ENCODE results near the gene GMDS. TPM values are rescaled to one million over a fixed set of nuclear protein-coding genes. Genes with fewer than 3 reads are reported as not detected.

GMDS gene
- total and polyA plus RNA-seq, 2 of the 4 experiments (the other 2 are of a cell fraction), result 7.3 to 21.9 TPM

GRCh38 chr6:2179950-2180349 is 65.5 kb downstream of the GMDS start:
- no peak overlapping the region for H3K18ac ChIP-seq (ENCODE audit: low read depth, low read length)
- H2BK120ac ChIP-seq (ENCODE audit: low read depth, low read length), result no peak overlapping the region
- no peaks in the 10 kb centered on the region for H3K27me3 ChIP-seq (ENCODE audit: control insufficient read depth, insufficient read depth, low read length)
- H3K4me1 ChIP-seq (ENCODE audit: control insufficient read depth, insufficient read depth, low read length), result peaks cover 4% of the 10 kb centered on the region
- ChIA-PET CTCF (no interaction called here), POLR2A (ENCODE audit: unreplicated experiment) (no interaction called here)
- H3K4me3 ChIP-seq (ENCODE audit: insufficient read depth, low read depth, low read length), result no peak overlapping the region
- H2AK5ac ChIP-seq (ENCODE audit: low read depth, low read length), result no peak overlapping the region
- BruUV-seq (replicated peaks), result no TSS peak
- no peak overlapping the region for H3K56ac ChIP-seq (ENCODE audit: extremely low read depth, insufficient read depth, low read length)
- no peak overlapping the region for H3K23ac ChIP-seq (ENCODE audit: low read depth, low read length)
- no peak overlapping the region for H2BK5ac ChIP-seq (ENCODE audit: low read depth, low read length, poor library complexity, severe bottlenecking)
- 0 out of 2 replicates have a peak, but pooled peaks have one; percentile 40 for ATAC-seq (ENCODE audit: low read depth)
- TF ChIP-seq MAFK (IDR thresholded peaks at IDR 0.05; ENCODE audit: low read depth, low read length), result no peak
- peak; percentile 91 for TF ChIP-seq CEBPB (IDR thresholded peaks at IDR 0.05; ENCODE audit: low read depth, low read length)
- TF ChIP-seq RFX5 (IDR thresholded peaks at IDR 0.05; ENCODE audit: low read depth, low read length), result no peak
- TF ChIP-seq RAD21 (IDR thresholded peaks at IDR 0.05; ENCODE audit: low read length), result no peak
- no peak overlapping the region for H4K91ac ChIP-seq (ENCODE audit: insufficient read depth, low read depth, low read length)
- no peak overlapping the region for H3K27ac ChIP-seq (ENCODE audit: insufficient read depth, low read length)
- no peaks in the 10 kb centered on the region for H3K36me3 ChIP-seq (ENCODE audit: control insufficient read depth, insufficient read depth, low read length)
- dilution Hi-C loops (cut with HindIII; ENCODE audit: low sequenced_read_pairs, unreplicated experiment) (no loop called here), intact Hi-C loops (cut with micrococcal nuclease) (loop anchor here (10.0 kb wide), 1 partner anchor 455 kb away; no protein-coding TSS in a partner anchor), in situ Hi-C loops (cut with MboI; ENCODE audit: low sequenced_read_pairs) (loop anchor here (10.0 kb wide), 1 partner anchor 575 kb away; the partner anchor contains the start of gene FOXC1)
- no peak overlapping the region for H2BK20ac ChIP-seq (ENCODE audit: low read depth, low read length)
- H3K14ac ChIP-seq (replicated peaks; ENCODE audit: low read depth, low read length), result no peak overlapping the region
- no peak overlapping the region for H2AFZ ChIP-seq (replicated peaks; ENCODE audit: low read length, poor library complexity)
- H3K9ac ChIP-seq (ENCODE audit: low read depth, low read length), result no peak overlapping the region
- H4K8ac ChIP-seq (ENCODE audit: low read depth in 2 of 2, low read length in 2 of 2), result no peak overlapping the region
- DNase-seq, result peak; percentile 29
- H3K4me2 ChIP-seq (ENCODE audit: low read depth, low read length), result no peak overlapping the region
- H3K4ac ChIP-seq (ENCODE audit: low read depth, low read length), result no peak overlapping the region
- no peak overlapping the region for H2BK15ac ChIP-seq (ENCODE audit: low read depth, low read length)
- no peaks in the 10 kb centered on the region for H3K9me1 ChIP-seq (ENCODE audit: insufficient read depth, low read length)
- H3K9me3 ChIP-seq (ENCODE audit: control insufficient read depth, insufficient read depth, low read length), result peaks cover 4% of the 10 kb centered on the region; the same call in 1 of the 2 replicates
- H3K79me1 ChIP-seq (ENCODE audit: low read depth in 1 of 2, low read length in 2 of 2), result peaks cover 3 to 21% of the 10 kb centered on the region in 2 experiments; a peak in 2 of 4 replicates
- no peak overlapping the region for H2AK9ac ChIP-seq (replicated peaks; ENCODE audit: low read depth, low read length, poor library complexity)
- no peak overlapping the region for H4K5ac ChIP-seq (ENCODE audit: low read depth, low read length)
- H4K20me1 ChIP-seq (ENCODE audit: insufficient read depth, low read length), result no peaks in the 10 kb centered on the region; the same call in 1 of the 2 replicates
